Body of pancreas (tissue), 4 donors: ENCODE data around the gene TEDC2. TPM values are rescaled to one million over a fixed set of nuclear protein-coding genes. Genes with fewer than 3 reads are reported as not detected.

Experiments
- ATAC-seq: fragments of 150-250 bp; one replicate; pipeline ENCODE4 v1.9.1; 2016
- DNase-seq, 4 donors: peaks; one replicate each; pipeline ENCODE4 v3.0.0-alpha.2; 2019
- H3K27ac ChIP-seq, 4 donors: fragments of 200-600 bp; sonication (generic); 1 replicate in 3 of 4; 2 replicates in 1 of 4; pipeline versions ENCODE4 v1.5.1 to v1.6.1; 2016 to 2019; ENCODE audit warnings: mild to moderate bottlenecking in 1 of 4, mixed read lengths in 1 of 4, moderate library complexity in 1 of 4
- H3K27me3 ChIP-seq, 2 donors: fragments of 200-600 bp; sonication (generic); one replicate each; pipeline ENCODE4 v1.6.0; 2016; ENCODE audit warnings: mild to moderate bottlenecking in 1 of 2
- H3K36me3 ChIP-seq, 2 donors: fragments of 200-600 bp; sonication (generic); replicated peaks in 1 of 2; 2 replicates each; pipeline ENCODE4 v1.5.1; 2016; ENCODE audit warnings: low read depth in 2 of 2; ENCODE audit not compliant: insufficient read depth in 1 of 2
- H3K4me1 ChIP-seq: fragments of 200-600 bp; sonication (generic); one replicate; pipeline ENCODE4 v1.6.0; 2016
- H3K4me3 ChIP-seq, 2 donors: fragments of 200-600 bp; sonication (generic); 1 replicate in 1 of 2; 2 replicates in 1 of 2; pipeline ENCODE4 v1.5.1; 2016 to 2019
- H3K9me3 ChIP-seq, 3 donors: fragments of 200-600 bp; sonication (generic); 1 replicate in 2 of 3; 2 replicates in 1 of 3; pipeline ENCODE4 v1.5.1; 2016
- CTCF ChIP-seq, 7 experiments: fragments of 450-650 bp in 4 of 7; fragments of 200-600 bp in 3 of 7; sonication (generic) in 3 of 7; IDR thresholded peaks; one replicate each; pipeline ENCODE4 v1.5.1; 2016 to 2019; ENCODE audit warnings: antibody characterized with exemption in 7 of 7
- POLR2A ChIP-seq, 3 donors: fragments of 450-650 bp; IDR thresholded peaks; one replicate each; pipeline ENCODE4 v1.6.1; 2016; ENCODE audit warnings: antibody characterized with exemption in 3 of 3, mild to moderate bottlenecking in 2 of 3
- WGBS, 2 donors: methylation state at CpG; one replicate each; pipeline ENCODE4 v1.1.5; 2017; 5-methylcytosine and 5-hydroxymethylcytosine counted together
- intact Hi-C: fragments of 100-400 bp; cut with DNase I; formaldehyde crosslinking; loops from one replicate; pipeline ENCODE4 v1.15.1; 2023
- total RNA-seq, 2 donors: library from RNA; depleted of rRNA; stranded (reverse); fragments of >200 nt; gene quantifications; one replicate each; pipeline ENCODE4 v1.1.0, GENCODE V29; 2016

TEDC2 gene
- total RNA-seq, 2 donors from 2014 or later, result not detected

- TF ChIP-seq CTCF (IDR thresholded peaks at IDR 0.05) (peak in 2 of 7 experiments; percentile 21 to 28), POLR2A (IDR thresholded peaks at IDR 0.05) (peak; percentile 7 to 46 (median 25))
- Histone ChIP-seq H3K9me3 (no peaks in the 10 kb centered on the region), H3K4me3 (peak overlapping the region in 1 of 2 donors; percentile 1), H3K4me1 (peaks cover 43% of the 10 kb centered on the region), H3K27me3 (no peaks in the 10 kb centered on the region), H3K27ac (peak overlapping the region in 3 of 4 donors; percentile 34 to 46 (median 40)), H3K36me3 (no peaks in the 10 kb centered on the region)
- intact Hi-C loops, result no loop called here
- DNase-seq, result peak; percentile 66 to 81 (median 75)
- WGBS, 2 donors, result 0 to 2% methylated on average over 1 to 79 of the region's 80 CpGs
- ATAC-seq, result peak; percentile 74
Observed at GRCh38 chr16:2467528-2468232, 7.8 kb downstream of the TEDC2 start.

- Histone ChIP-seq H3K27ac (peak overlapping the region in 3 of 4 donors; percentile 34 to 46 (median 40)), H3K36me3 (no peaks in the 10 kb centered on the region), H3K9me3 (no peaks in the 10 kb centered on the region), H3K4me3 (no peak overlapping the region), H3K4me1 (peaks cover 45% of the 10 kb centered on the region), H3K27me3 (no peaks in the 10 kb centered on the region)
- intact Hi-C loops, result no loop called here
- WGBS, 2 donors, result 3% methylated on average over 32 to 38 of the region's 38 CpGs
- peak; percentile 45 for ATAC-seq
- DNase-seq, result peak in 1 of 4 donors; percentile 40
- TF ChIP-seq CTCF (IDR thresholded peaks at IDR 0.05), result no peak
Observed at GRCh38 chr16:2468233-2468724, 8.4 kb downstream of the TEDC2 start.

DNA sequence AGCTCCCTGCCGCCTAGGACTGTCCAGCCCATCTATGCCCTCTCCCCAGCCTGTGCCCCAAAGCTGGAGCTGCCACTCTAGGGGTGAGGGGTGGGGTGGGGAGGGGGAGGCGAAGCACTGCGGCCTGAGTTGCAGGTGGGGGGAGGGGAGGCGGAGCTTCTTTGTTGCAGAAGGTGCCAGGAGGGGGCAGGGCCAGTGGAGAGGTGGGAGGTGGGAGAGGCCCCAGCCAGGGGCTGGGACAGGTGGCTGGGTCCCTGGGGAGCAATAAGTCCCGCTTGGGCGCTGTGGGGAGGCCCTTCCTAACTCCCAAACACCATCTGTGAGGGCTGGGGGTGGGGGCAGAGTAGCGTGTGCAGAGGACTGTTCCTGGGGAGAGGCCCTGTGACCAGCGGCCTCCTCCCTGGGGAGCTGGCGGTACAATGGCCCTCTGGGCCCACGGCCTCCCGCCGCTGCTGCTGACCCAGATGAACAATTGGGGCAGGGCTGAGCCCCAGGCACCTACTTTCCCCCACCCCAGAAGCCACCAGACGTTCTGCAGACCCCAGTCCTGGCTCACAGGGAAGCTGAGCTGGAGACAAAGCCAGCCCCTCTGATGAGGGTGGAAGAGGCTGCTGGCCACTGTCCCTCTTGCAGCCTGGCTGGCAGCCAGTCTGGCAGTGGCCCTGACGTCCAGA is 9.0 kb downstream of the TEDC2 start:
- H3K4me1 ChIP-seq, result peaks cover 49% of the 10 kb centered on the region
- 31 to 33% methylated on average over 3 to 14 of the region's 14 CpGs for WGBS, 2 donors
- no peak for ATAC-seq
- H3K9me3 ChIP-seq, result no peaks in the 10 kb centered on the region
- H3K27me3 ChIP-seq, result no peaks in the 10 kb centered on the region
- no peak for TF ChIP-seq CTCF (IDR thresholded peaks at IDR 0.05)
- no peak for TF ChIP-seq POLR2A (IDR thresholded peaks at IDR 0.05)
- H3K4me3 ChIP-seq, result no peak overlapping the region
- intact Hi-C loops, result no loop called here
- DNase-seq, result peak in 2 of 4 donors; percentile 33
- peak overlapping the region in 1 of 4 donors; percentile 46 for H3K27ac ChIP-seq
- H3K36me3 ChIP-seq, result no peaks in the 10 kb centered on the region

DNA sequence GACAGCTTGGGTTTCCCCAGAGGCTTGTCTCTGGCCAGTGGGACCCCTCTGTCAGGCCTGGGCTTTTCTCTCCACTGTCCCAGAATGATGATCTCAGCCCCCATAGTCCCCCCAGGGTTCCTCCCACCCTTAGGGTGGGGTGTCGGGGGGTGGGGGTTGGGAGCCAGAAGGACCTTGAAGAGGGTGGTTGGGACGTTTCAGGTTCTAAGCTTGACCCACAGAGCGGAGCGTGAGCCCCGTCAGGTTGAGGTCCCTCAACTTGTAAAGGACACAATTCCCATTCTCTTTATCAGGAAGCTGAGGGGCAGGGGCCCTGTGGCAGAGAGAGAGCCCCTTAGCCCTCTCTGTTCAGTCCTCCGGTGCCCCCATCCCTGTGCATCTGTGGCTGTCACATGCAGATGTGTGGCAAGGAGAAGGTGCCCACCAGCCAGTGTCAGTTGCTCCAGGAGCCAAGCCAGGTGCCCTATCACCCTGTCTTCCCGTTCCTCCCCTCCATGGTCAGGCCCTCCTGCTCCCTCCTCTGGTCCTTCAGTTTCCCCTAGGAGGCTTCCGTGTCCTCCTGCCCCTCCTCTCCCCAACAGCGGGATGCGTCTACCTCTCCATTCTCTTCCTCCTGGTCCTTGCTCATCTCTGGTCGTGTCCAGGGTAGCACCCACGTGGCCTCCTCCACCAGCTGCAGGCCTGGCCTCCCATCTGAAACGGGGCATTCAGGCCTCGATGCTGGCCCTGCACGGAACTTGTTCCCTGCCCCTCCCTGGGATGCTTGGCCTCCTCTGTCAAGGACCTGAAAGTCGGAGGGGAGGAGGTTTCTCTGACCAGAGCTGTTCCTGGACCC is 9.7 kb downstream of the TEDC2 start:
- no peaks in the 10 kb centered on the region for H3K36me3 ChIP-seq
- WGBS, 2 donors, result 45 to 64% methylated on average over 13 to 15 of the region's 16 CpGs
- DNase-seq (no peak), ATAC-seq (no peak)
- TF ChIP-seq CTCF (IDR thresholded peaks at IDR 0.05) (no peak), POLR2A (IDR thresholded peaks at IDR 0.05) (no peak)
- H3K9me3 ChIP-seq, result no peaks in the 10 kb centered on the region
- H3K27ac ChIP-seq, result peak overlapping the region in 1 of 4 donors; percentile 46
- intact Hi-C loops, result no loop called here
- H3K4me3 ChIP-seq, result no peak overlapping the region
- H3K27me3 ChIP-seq, result no peaks in the 10 kb centered on the region
- peaks cover 56% of the 10 kb centered on the region for H3K4me1 ChIP-seq
